Stimulated activated CD8-positive, alpha-beta memory T cell treated with anti-CD3 and anti-CD28 coated beads, Interleukin-7, amount 100 ng/mL, for 4 hours (primary cell): Measurements from ENCODE around the gene MSN.
A peak's percentile ranks its signal among the peaks of the same experiment; 100 is the strongest.
"Not testable (repeated sequence)": the region's sequence is repeated elsewhere in the genome, so short reads cannot be mapped to it uniquely, and the experiment has no call there.

Source experiments
- DNase-seq, 2 donors: peaks; one replicate each; pipeline ENCODE4 v3.0.0-alpha.2; 2020; ENCODE audit warnings: low read depth in 2 of 2

The MSN gene

GRCh38 chrX:65718538-65718937 is 51.1 kb downstream of the MSN start:
- no peak for DNase-seq

GRCh38 chrX:65720381-65720964 is 53.0 kb downstream of the MSN start:
- no peak for DNase-seq

- DNase-seq = no peak
These were observed 56.3 kb downstream of the MSN start for GRCh38 chrX:65723706-65724105.

GRCh38 chrX:65726715-65727114 is 59.3 kb downstream of the MSN start:
- DNase-seq = no peak

GRCh38 chrX:65731684-65732289 is 64.3 kb downstream of the MSN start:
- no peak for DNase-seq

GRCh38 chrX:65740909-65741308 is 73.5 kb downstream of the MSN start:
- DNase-seq = no peak

- DNase-seq = no peak
These were observed 74.4 kb downstream of the MSN start for GRCh38 chrX:65741823-65742222.

- DNase-seq = no peak
These were observed 77.5 kb downstream of the MSN start for GRCh38 chrX:65744965-65745364.

GRCh38 chrX:65745427-65745826 is 78.0 kb downstream of the MSN start:
- DNase-seq = no peak

GRCh38 chrX:65745992-65746391 is 78.5 kb downstream of the MSN start:
- DNase-seq = no peak

- DNase-seq = peak; percentile 6 to 14
These were observed 83.4 kb downstream of the MSN start for GRCh38 chrX:65750674-65751469.

GRCh38 chrX:65751519-65751918 is 84.1 kb downstream of the MSN start:
- no peak for DNase-seq

- DNase-seq = no peak
These were observed 84.8 kb downstream of the MSN start for GRCh38 chrX:65752294-65752693.

GRCh38 chrX:65755786-65756185 is 88.3 kb downstream of the MSN start:
- DNase-seq = no peak

GRCh38 chrX:65757943-65758342 is 90.5 kb downstream of the MSN start:
- DNase-seq = no peak

GRCh38 chrX:65758505-65758904 is 91.1 kb downstream of the MSN start:
- no peak for DNase-seq

GRCh38 chrX:65759525-65759924 is 92.1 kb downstream of the MSN start:
- not testable (repeated sequence) for DNase-seq

GRCh38 chrX:65769564-65770292 is 102.3 kb downstream of the MSN start:
- no peak for DNase-seq

- DNase-seq = no peak
These were observed 105.4 kb downstream of the MSN start for GRCh38 chrX:65772842-65773241.

GRCh38 chrX:65781845-65782244 is 114.4 kb downstream of the MSN start:
- no peak for DNase-seq

- DNase-seq = no peak
These were observed 116.3 kb downstream of the MSN start for GRCh38 chrX:65783746-65784145.
